PFSK-1 (cell line): ENCODE measurements around the gene NBL1.

Source experiments
- FOXP2 ChIP-seq: optimal IDR thresholded peaks from 2 replicates; pipeline ENCODE3; 2011; ENCODE audit warnings: borderline replicate concordance, control low read depth, inconsistent platforms; ENCODE audit not compliant: insufficient read depth; ENCODE audit errors: extremely low read length, extremely low read depth
- POLR2AphosphoS5 ChIP-seq: IDR thresholded peaks from 2 replicates; pipeline ENCODE4 v1.6.1; 2012; ENCODE audit warnings: low read depth, mild to moderate bottlenecking, control low read depth, low read length, moderate library complexity
- SIN3A ChIP-seq: IDR thresholded peaks from 2 replicates; pipeline ENCODE4 v1.6.1; 2012; ENCODE audit warnings: mild to moderate bottlenecking, low read length, moderate library complexity, borderline replicate concordance; ENCODE audit not compliant: insufficient read depth
- TAF1 ChIP-seq: IDR thresholded peaks from 2 replicates; pipeline ENCODE4 v1.6.1; 2012; ENCODE audit warnings: low read length, control low read depth, borderline replicate concordance; ENCODE audit not compliant: insufficient read depth
- TF ChIP-seq, protein P1 (sequence below), 2 experiments: IDR thresholded peaks; 2 replicates each; pipeline versions ENCODE4 v1.6.1 to v1.8.0; 2011 to 2012; ENCODE audit warnings: low read depth in 2 of 2, low read length in 2 of 2, control low read depth in 1 of 2, inconsistent platforms in 1 of 2, mild to moderate bottlenecking in 1 of 2, moderate library complexity in 1 of 2; ENCODE audit not compliant: insufficient read depth in 1 of 2

The NBL1 gene

DNA sequence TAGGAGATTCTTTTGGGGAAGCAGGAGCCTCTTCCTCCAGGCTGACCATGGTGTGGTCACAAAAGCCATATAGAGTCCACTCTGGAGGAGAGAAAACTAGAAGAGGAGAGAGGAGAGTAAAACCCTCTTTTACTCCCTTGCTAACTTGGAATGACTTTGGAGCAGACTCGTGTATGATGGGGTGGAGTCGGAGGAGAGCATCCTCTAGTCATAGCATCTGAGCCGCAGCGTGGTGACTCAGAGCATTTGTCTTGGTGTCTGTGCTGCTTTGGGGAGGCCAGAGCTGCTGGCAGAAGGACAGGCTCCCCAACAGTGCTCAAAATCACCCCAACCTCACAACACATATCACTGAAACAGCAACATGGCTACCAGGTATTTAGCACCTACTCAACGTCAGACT, 31.7 kb downstream of the NBL1 start:
- TF ChIP-seq POLR2AphosphoS5 (no peak), SIN3A (no peak), TAF1 (no peak), FOXP2 (no peak)
- TF ChIP-seq, protein P1, sequence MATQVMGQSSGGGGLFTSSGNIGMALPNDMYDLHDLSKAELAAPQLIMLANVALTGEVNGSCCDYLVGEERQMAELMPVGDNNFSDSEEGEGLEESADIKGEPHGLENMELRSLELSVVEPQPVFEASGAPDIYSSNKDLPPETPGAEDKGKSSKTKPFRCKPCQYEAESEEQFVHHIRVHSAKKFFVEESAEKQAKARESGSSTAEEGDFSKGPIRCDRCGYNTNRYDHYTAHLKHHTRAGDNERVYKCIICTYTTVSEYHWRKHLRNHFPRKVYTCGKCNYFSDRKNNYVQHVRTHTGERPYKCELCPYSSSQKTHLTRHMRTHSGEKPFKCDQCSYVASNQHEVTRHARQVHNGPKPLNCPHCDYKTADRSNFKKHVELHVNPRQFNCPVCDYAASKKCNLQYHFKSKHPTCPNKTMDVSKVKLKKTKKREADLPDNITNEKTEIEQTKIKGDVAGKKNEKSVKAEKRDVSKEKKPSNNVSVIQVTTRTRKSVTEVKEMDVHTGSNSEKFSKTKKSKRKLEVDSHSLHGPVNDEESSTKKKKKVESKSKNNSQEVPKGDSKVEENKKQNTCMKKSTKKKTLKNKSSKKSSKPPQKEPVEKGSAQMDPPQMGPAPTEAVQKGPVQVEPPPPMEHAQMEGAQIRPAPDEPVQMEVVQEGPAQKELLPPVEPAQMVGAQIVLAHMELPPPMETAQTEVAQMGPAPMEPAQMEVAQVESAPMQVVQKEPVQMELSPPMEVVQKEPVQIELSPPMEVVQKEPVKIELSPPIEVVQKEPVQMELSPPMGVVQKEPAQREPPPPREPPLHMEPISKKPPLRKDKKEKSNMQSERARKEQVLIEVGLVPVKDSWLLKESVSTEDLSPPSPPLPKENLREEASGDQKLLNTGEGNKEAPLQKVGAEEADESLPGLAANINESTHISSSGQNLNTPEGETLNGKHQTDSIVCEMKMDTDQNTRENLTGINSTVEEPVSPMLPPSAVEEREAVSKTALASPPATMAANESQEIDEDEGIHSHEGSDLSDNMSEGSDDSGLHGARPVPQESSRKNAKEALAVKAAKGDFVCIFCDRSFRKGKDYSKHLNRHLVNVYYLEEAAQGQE (IDR thresholded peaks at IDR 0.05; ENCODE audit: insufficient read depth in 1 of 2, low read depth in 2 of 2, low read length in 2 of 2) = no peak

DNA sequence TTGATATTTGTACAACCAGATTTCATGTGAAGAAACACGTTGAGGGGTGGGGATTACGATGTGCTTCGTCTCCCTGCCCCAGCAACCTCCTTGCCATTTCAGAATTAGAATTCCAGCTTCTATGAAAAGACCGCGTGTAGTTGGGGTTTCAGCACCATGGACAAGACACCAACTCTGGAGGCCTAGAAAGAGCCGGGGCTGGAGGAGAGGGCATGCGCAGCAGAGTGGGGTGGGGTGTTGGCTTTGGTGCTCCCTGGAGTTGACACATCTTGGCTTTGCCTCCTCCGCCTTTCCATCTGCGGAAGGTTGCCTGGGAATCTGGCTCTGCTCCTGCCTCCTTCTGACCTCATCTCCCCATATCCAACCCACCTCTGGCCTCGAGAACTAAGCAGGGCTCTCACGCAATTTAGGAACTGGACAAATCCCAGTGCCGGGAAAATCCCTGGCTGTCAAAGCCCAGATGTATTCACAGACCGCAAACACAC, 32.4 kb downstream of the NBL1 start:
- TF ChIP-seq TAF1 (no peak), POLR2AphosphoS5 (no peak), FOXP2 (no peak)
- TF ChIP-seq, protein P1 (IDR thresholded peaks at IDR 0.05; ENCODE audit: insufficient read depth in 1 of 2, low read depth in 2 of 2, low read length in 2 of 2) = peak; percentile 88 to 96

DNA sequence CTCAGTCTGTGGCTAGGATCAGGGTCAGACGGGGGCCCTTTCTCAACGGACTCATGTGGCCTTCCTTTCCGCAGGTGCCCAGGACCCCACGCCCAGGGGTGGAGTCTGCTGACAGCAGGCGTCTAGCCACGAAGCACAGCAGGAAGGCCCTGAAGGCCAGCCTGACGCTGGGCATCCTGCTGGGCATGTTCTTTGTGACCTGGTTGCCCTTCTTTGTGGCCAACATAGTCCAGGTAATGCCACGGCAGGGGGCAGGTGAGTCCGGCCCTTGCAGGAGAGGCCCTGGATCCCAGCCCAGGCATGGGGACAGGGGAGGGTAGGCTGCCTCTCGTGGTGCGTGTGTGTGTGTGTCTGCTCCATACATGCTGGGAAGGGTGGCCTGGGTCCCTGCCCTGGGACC, 34.4 kb downstream of the NBL1 start:
- TF ChIP-seq FOXP2 = no peak
- no peak for TF ChIP-seq SIN3A
- TF ChIP-seq TAF1 = no peak
- no peak for TF ChIP-seq POLR2AphosphoS5
- TF ChIP-seq, protein P1 (IDR thresholded peaks at IDR 0.05; ENCODE audit: insufficient read depth in 1 of 2, low read depth in 2 of 2, low read length in 2 of 2) = no peak

DNA sequence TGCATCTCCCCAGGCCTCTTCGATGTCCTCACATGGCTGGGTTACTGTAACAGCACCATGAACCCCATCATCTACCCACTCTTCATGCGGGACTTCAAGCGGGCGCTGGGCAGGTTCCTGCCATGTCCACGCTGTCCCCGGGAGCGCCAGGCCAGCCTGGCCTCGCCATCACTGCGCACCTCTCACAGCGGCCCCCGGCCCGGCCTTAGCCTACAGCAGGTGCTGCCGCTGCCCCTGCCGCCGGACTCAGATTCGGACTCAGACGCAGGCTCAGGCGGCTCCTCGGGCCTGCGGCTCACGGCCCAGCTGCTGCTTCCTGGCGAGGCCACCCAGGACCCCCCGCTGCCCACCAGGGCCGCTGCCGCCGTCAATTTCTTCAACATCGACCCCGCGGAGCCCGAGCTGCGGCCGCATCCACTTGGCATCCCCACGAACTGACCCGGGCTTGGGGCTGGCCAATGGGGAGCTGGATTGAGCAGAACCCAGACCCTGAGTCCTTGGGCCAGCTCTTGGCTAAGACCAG, 34.9 kb downstream of the NBL1 start:
- TF ChIP-seq SIN3A (no peak), TAF1 (no peak), FOXP2 (no peak), POLR2AphosphoS5 (no peak)
- TF ChIP-seq, protein P1 (IDR thresholded peaks at IDR 0.05; ENCODE audit: insufficient read depth in 1 of 2, low read depth in 2 of 2, low read length in 2 of 2) = no peak

DNA sequence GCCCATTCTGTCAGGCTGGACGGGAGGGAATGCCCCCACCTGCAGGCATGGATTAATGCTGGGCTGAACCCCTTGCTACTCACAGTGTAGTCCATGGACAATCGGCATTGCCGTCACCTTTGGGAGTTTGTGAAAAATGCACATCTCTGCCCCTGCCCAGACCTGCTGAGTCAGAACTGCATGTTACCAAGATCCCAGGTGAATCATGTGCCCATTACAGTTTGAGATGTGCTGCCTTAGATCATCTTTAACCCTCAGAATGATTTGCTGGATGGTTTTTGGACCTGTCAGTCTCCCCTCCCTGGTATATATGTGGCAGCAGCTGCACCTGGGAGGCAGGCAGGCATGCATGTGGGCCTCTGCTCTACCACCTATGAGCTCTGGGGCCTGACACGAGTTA, 35.6 kb downstream of the NBL1 start:
- TF ChIP-seq, protein P1 (IDR thresholded peaks at IDR 0.05; ENCODE audit: insufficient read depth in 1 of 2, low read depth in 2 of 2, low read length in 2 of 2) = no peak
- TF ChIP-seq POLR2AphosphoS5 (no peak), TAF1 (no peak), SIN3A (no peak), FOXP2 (no peak)
